ENCODE measurements around the gene CASP2.

The CASP2 gene

GRCh38 chr7:143321242-143321641 lies 33.1 kb downstream of the CASP2 start:
- no peak for TF ChIP-seq ZFX (IDR thresholded peaks at IDR 0.05)
- TF ChIP-seq, protein P1, sequence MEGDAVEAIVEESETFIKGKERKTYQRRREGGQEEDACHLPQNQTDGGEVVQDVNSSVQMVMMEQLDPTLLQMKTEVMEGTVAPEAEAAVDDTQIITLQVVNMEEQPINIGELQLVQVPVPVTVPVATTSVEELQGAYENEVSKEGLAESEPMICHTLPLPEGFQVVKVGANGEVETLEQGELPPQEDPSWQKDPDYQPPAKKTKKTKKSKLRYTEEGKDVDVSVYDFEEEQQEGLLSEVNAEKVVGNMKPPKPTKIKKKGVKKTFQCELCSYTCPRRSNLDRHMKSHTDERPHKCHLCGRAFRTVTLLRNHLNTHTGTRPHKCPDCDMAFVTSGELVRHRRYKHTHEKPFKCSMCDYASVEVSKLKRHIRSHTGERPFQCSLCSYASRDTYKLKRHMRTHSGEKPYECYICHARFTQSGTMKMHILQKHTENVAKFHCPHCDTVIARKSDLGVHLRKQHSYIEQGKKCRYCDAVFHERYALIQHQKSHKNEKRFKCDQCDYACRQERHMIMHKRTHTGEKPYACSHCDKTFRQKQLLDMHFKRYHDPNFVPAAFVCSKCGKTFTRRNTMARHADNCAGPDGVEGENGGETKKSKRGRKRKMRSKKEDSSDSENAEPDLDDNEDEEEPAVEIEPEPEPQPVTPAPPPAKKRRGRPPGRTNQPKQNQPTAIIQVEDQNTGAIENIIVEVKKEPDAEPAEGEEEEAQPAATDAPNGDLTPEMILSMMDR (conservative IDR thresholded peaks at IDR 0.05): no peak
- peak overlapping the region; percentile 2; the same call in 1 of the 2 replicates for H3K27ac ChIP-seq

- peak overlapping the region; percentile 2; the same call in 1 of the 2 replicates for H3K27ac ChIP-seq
- TF ChIP-seq, protein P1 (conservative IDR thresholded peaks at IDR 0.05): no peak; the same call in 1 of the 2 replicates
- no peak for TF ChIP-seq ZFX (IDR thresholded peaks at IDR 0.05)
Measured at GRCh38 chr7:143321734-143322133, 33.6 kb downstream of the CASP2 start.

GRCh38 chr7:143322760-143323633 lies 34.8 kb downstream of the CASP2 start:
- H3K27ac ChIP-seq: peak overlapping the region; percentile 2; the same call in 1 of the 2 replicates
- TF ChIP-seq, protein P1 (conservative IDR thresholded peaks at IDR 0.05): no peak
- TF ChIP-seq ZFX (IDR thresholded peaks at IDR 0.05): no peak

- peak overlapping the region; percentile 2; the same call in 1 of the 2 replicates for H3K27ac ChIP-seq
- no peak for TF ChIP-seq ZFX (IDR thresholded peaks at IDR 0.05)
- TF ChIP-seq, protein P1 (conservative IDR thresholded peaks at IDR 0.05): no peak
Measured at GRCh38 chr7:143323653-143324052, 35.5 kb downstream of the CASP2 start.

- no peak for TF ChIP-seq ZFX (IDR thresholded peaks at IDR 0.05)
- TF ChIP-seq, protein P1 (conservative IDR thresholded peaks at IDR 0.05): no peak
- no peak overlapping the region for H3K27ac ChIP-seq
Measured at GRCh38 chr7:143325240-143325639, 37.1 kb downstream of the CASP2 start.

- H3K27ac ChIP-seq: no peak overlapping the region
- TF ChIP-seq, protein P1 (conservative IDR thresholded peaks at IDR 0.05): no peak
- TF ChIP-seq ZFX (IDR thresholded peaks at IDR 0.05): no peak
Measured at GRCh38 chr7:143327903-143328302, 39.8 kb downstream of the CASP2 start.

- TF ChIP-seq, protein P1 (conservative IDR thresholded peaks at IDR 0.05): peak; percentile 16
- no peak for TF ChIP-seq ZFX (IDR thresholded peaks at IDR 0.05)
- no peak overlapping the region for H3K27ac ChIP-seq
Measured at GRCh38 chr7:143329471-143330170, 41.5 kb downstream of the CASP2 start.

All from C4-2B (cell line).